Measurements from ENCODE around the gene RPH3AL.
"Not testable (repeated sequence)": the region's sequence is repeated elsewhere in the genome, so short reads cannot be mapped to it uniquely, and the experiment has no call there.

Gene RPH3AL

GRCh38 chr17:323181-323580 lies 29.4 kb downstream of the RPH3AL start:
- no peak for DNase-seq (ENCODE audit: low read depth)
- H3K4me3 ChIP-seq (ENCODE audit: low read depth, low read length), result no peak overlapping the region
- no peak for TF ChIP-seq CTCF (IDR thresholded peaks at IDR 0.05; ENCODE audit: control insufficient read depth, extremely low read depth, insufficient read depth)

DNA sequence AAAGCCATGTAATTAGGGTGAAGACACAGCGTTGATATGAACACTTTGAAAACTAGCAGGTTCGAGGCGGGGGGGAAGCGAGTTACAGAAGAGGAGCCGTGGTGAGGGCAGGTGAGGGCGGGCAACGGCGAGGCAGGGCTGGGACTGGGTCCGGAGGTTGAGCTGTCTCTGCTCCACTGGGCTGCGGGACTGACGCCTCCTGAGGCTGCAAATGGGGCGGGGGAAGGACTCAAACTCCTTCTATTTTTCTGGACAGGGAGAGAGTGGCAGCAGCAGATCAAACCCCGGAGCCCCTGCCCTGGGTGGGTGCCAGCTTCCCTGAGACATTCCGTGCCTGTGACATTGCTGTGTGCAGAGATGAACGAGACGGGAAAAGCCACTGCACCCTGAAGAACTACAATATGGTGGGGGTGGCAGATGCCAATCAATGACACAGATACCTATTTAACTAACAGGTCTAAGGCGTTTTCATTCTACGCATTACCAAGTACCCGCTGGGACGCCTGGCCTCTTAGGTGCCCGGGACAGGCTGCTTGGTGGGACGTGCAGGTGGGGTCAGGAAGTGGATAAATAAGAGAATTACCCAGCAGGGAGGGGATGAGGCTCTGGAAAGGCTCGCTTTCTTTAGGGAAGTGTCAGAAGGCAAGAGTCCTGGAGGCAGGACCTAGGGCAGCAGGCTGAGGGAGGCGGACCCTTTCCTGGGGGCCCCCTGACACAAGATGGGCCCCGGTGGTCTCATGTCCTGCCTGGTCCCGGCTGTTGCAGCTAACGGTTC lies 30.4 kb downstream of the RPH3AL start:
- H3K4me3 ChIP-seq (ENCODE audit: low read depth, low read length), result no peak overlapping the region
- TF ChIP-seq CTCF (IDR thresholded peaks at IDR 0.05; ENCODE audit: control insufficient read depth, extremely low read depth, insufficient read depth), result no peak
- no peak for DNase-seq (ENCODE audit: low read depth)

DNA sequence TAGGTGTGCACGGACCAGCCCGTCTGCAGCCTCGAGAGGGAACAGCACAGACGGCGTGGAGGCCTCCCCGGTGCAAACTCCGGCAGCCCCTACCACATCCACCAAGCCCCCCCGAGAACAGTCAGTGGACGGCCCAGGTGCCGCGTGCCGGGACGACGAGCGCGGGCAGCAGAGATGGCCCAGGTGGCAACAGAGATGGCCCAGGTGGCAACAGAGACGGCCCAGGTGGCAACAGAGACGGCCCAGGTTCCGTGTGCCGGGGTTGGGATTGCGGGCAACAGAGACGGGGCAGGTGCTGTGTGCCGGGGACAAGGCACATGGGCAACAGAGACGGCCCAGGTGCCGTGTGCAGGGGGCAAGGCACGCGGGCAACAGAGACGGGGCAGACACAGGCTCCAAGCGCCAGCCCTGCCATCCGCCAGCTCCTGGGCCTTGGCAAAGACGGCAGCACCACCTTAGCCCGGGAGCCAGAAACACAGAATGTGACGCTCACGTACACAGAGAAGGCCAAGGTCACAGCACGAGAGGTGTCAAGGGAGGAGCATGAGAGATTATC lies 31.1 kb downstream of the RPH3AL start:
- no peak for DNase-seq (ENCODE audit: low read depth)
- TF ChIP-seq CTCF (IDR thresholded peaks at IDR 0.05; ENCODE audit: control insufficient read depth, extremely low read depth, insufficient read depth), result no peak
- no peak overlapping the region for H3K4me3 ChIP-seq (ENCODE audit: low read depth, low read length)

DNA sequence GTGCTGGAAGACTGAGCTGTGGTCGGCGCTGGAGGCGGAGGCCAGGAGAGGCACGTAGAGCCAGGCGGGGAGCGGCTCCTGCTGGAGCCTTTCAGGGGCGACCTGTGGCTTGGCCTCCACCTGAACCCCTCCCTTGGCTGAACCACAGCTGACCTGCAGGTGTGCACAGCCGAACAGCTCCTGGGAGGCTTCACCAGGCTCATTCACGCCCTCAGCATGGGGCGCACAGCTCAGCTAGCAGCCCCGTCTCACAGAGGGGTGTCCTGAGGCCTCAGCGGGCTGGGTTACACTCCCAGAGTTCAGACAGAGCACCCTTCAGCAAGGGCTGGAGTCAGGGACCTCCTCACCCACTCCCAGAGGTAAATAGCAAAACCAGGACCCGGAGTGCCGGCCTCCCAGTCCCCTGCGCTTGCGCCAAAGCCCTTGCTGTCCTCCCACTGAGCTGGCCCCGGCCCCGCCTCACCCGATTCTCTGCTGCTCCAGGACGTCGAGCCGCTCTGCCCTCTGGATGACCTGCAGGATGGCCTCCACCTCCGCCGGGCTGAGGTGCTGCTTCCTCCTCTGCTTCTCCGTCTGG lies 31.7 kb downstream of the RPH3AL start:
- TF ChIP-seq CTCF (IDR thresholded peaks at IDR 0.05; ENCODE audit: control insufficient read depth, extremely low read depth, insufficient read depth), result no peak
- DNase-seq (ENCODE audit: low read depth), result no peak
- no peak overlapping the region for H3K4me3 ChIP-seq (ENCODE audit: low read depth, low read length)

- no peak overlapping the region for H3K4me3 ChIP-seq (ENCODE audit: low read depth, low read length)
- TF ChIP-seq CTCF (IDR thresholded peaks at IDR 0.05; ENCODE audit: control insufficient read depth, extremely low read depth, insufficient read depth), result no peak
- no peak for DNase-seq (ENCODE audit: low read depth)
Observed at GRCh38 chr17:320139-320538, 32.5 kb downstream of the RPH3AL start.

DNA sequence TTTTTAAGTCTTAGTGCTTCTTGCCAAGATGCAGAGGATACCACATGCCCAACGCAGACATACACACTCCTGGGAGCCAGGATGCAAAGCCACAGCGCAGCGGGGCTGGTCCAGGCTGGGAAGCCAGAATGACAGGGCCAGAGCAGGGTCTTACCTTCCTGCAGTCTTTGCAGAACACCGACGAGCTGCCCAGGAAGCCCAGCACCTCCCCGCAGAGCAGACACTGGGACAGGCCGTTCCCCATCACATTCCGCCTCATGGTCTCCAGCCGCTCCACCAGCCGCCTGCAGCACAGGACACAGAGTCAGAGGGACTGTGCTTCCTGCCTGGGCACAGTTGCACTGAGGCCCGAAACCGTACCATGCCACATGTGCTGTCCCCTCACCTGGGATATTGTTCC lies 33.3 kb downstream of the RPH3AL start:
- no peak for DNase-seq (ENCODE audit: low read depth)
- TF ChIP-seq CTCF (IDR thresholded peaks at IDR 0.05; ENCODE audit: control insufficient read depth, extremely low read depth, insufficient read depth), result no peak
- H3K4me3 ChIP-seq (ENCODE audit: low read depth, low read length), result no peak overlapping the region

- H3K4me3 ChIP-seq (ENCODE audit: low read depth, low read length); DNase-seq (ENCODE audit: low read depth): not testable (repeated sequence)
Observed at GRCh38 chr17:317070-317469, 35.5 kb downstream of the RPH3AL start.

DNA sequence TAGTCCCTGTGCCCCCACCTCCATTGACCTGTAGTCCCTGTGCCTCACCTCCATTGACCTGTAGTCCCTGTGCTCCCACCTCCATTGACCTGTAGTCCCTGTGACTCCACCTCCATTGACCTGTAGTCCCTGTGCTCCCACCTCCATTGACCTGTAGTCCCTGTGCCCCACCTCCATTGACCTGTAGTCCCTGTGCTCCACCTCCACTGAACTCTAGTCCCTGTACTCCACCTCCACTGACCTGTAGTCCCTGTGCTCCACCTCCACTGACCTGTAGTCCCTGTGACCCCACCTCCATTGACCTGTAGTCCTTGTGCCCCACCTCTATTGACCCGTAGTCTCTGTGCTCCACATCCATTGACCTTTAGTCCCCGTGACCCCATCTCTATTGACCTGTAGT lies 37.2 kb downstream of the RPH3AL start:
- not testable (repeated sequence) for H3K4me3 ChIP-seq (ENCODE audit: low read depth, low read length); DNase-seq (ENCODE audit: low read depth)

GRCh38 chr17:314614-314944 lies 38.0 kb downstream of the RPH3AL start:
- H3K4me3 ChIP-seq (ENCODE audit: low read depth, low read length); DNase-seq (ENCODE audit: low read depth): not testable (repeated sequence)
